BE2C (cell line): ENCODE data around the gene RAI1.
A peak's percentile ranks its signal among the peaks of the same experiment; 100 is the strongest.

ENCODE experiments used
- DNase-seq: peaks from one replicate; pipeline ENCODE4 v3.0.0-alpha.2; 2020
- H3K27me3 ChIP-seq: fragments of 250-450 bp; sonication (Bioruptor Pico); 2 replicates; pipeline ENCODE4 v1.5.1; 2020; ENCODE audit warnings: mild to moderate bottlenecking
- H3K36me3 ChIP-seq: fragments of 250-450 bp; sonication (Bioruptor Pico); 2 replicates; pipeline ENCODE4 v1.5.1; 2020; ENCODE audit warnings: mild to moderate bottlenecking
- H3K4me1 ChIP-seq: fragments of 250-450 bp; sonication (Bioruptor Pico); 2 replicates; pipeline ENCODE4 v1.5.1; 2020
- H3K4me3 ChIP-seq: 2 replicates; pipeline ENCODE4 v1.5.1; 2011; ENCODE audit warnings: low read depth, low read length
- H3K9me3 ChIP-seq: fragments of 250-450 bp; sonication (Bioruptor Pico); 2 replicates; pipeline ENCODE4 v1.5.1; 2020
- TF ChIP-seq, protein P1 (sequence below): IDR thresholded peaks from 2 replicates; pipeline ENCODE4 v1.5.1; 2012; ENCODE audit warnings: mild to moderate bottlenecking, low read depth, low read length

RAI1 gene

DNA sequence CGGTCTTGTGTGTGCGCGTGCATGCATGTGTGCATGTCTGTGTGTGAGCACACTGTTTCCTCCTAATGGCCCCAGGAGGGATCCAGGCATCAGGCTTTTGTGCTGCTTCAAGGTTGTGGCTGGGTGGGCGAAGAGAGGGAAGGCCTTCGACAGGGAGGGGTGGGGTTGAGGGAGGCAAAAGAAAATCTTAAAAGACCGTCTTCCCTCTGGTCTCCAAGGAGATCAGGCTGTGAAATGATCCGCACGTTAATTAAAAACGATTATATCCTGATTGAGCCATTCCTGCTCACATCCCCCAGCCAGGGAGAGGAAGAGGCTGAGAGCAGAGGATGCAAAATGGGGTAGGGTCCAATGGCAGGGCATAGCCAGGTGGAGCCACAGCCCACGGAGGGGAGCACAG lies 46.9 kb downstream of the RAI1 start:
- Histone ChIP-seq H3K4me1 (peaks cover 6% of the 10 kb centered on the region), H3K36me3 (no peaks in the 10 kb centered on the region), H3K27me3 (no peaks in the 10 kb centered on the region), H3K9me3 (no peaks in the 10 kb centered on the region), H3K4me3 (no peak overlapping the region)
- TF ChIP-seq, protein P1, sequence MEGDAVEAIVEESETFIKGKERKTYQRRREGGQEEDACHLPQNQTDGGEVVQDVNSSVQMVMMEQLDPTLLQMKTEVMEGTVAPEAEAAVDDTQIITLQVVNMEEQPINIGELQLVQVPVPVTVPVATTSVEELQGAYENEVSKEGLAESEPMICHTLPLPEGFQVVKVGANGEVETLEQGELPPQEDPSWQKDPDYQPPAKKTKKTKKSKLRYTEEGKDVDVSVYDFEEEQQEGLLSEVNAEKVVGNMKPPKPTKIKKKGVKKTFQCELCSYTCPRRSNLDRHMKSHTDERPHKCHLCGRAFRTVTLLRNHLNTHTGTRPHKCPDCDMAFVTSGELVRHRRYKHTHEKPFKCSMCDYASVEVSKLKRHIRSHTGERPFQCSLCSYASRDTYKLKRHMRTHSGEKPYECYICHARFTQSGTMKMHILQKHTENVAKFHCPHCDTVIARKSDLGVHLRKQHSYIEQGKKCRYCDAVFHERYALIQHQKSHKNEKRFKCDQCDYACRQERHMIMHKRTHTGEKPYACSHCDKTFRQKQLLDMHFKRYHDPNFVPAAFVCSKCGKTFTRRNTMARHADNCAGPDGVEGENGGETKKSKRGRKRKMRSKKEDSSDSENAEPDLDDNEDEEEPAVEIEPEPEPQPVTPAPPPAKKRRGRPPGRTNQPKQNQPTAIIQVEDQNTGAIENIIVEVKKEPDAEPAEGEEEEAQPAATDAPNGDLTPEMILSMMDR, result no peak
- no peak for DNase-seq

DNA sequence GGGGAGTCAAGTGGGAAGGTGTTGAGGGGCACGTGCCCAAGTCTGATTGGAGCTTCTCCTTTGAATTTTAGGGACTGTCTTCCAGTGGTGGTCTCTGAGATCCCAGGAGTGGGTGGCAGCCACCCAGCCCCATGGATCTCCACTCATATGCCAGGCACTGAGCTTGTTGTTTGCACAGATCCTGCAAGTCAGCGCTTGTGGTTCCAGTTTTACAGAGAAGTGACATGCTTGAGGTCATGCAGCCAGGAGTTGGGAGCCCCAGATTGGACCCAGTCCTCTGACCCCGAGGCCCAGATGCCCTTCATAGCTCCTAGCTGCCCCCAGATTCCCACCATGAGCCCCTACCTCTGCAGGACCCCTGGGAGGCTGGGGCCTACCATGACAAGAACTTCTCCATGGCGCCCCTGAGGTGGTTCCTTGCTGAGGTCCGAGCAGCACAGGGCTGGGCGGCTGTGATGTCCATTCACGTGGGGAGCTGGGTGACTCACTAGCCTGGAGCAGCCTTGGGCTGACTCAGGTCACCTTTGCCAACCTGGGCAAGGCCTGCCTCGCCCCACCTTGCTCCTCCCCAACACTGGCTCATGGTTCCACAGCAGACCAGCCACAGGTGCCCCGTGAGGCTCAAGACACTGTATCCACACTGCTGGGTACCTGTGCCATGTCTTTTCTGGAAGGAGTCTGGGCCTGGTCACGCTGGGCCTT lies 47.4 kb downstream of the RAI1 start:
- Histone ChIP-seq H3K4me3 (no peak overlapping the region), H3K27me3 (no peaks in the 10 kb centered on the region), H3K4me1 (peaks cover 6% of the 10 kb centered on the region), H3K9me3 (no peaks in the 10 kb centered on the region), H3K36me3 (no peaks in the 10 kb centered on the region)
- TF ChIP-seq, protein P1, result no peak
- no peak for DNase-seq

DNA sequence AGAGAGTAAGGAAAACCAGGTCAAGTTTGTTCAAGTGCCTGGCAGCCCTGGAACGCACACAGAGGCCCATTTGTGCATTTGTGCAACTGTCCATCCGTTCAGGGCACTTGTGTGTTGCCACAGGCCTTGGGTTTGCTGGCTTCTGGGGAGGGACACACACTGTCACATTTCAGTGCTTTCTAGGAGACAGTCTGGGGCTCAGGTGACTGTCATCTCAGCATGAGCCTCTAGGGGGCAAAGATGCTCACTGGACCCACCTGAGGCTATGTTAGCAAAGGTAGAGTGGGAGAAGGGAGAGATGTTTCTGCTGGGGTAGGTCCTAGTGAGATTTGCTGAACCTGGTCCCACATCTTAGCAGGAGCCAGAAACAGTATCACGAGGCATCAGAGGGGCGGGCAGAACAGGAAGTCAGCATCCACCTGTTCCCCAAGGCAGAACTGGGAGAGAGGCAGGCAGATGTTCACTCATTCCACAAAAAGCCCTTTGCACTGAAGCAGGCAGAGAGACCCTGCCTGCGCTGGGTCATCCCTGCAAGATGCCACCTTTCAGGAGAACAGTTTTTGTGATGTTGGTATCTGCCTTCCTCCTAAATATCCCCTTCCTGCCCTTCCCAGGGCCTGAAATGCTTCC lies 48.5 kb downstream of the RAI1 start:
- no peak overlapping the region for H3K4me3 ChIP-seq
- no peak for DNase-seq
- TF ChIP-seq, protein P1, result peak; percentile 64
- no peaks in the 10 kb centered on the region for H3K36me3 ChIP-seq
- H3K9me3 ChIP-seq, result no peaks in the 10 kb centered on the region
- H3K27me3 ChIP-seq, result no peaks in the 10 kb centered on the region
- peaks cover 6% of the 10 kb centered on the region for H3K4me1 ChIP-seq

DNA sequence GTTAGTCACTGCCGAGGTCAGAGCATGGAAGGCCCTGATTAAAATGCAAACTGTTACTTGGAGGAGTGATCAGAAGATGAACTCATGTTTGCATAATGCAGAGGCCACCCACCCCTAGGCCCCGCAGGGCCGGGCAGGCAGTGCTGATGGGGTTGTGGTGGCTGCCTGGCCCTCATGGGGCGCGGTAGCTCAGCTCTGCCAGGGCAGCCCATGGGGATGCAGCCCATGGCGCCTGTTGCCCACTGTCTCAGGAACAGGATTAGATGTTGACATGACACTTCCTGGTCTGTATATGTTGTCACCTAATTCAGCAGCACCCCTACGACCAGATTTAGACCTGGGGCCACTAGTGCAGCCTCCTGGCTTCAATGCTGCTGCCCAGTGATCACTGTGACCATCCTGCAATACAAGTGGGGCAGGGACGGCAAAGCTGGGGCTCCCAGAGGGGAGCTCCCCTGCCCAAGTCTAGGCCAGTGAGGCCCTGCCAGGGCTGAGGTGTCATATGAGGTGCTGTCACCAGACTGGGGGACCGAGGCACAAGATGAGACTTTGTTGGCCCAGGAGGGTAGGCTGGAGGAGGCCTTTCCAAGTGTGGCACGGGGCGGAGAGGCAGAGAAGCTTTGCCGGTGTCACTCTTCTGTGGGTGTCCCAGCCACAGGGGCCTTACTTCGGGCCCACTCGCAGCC lies 49.1 kb downstream of the RAI1 start:
- Histone ChIP-seq H3K4me3 (no peak overlapping the region), H3K4me1 (peaks cover 3% of the 10 kb centered on the region), H3K36me3 (no peaks in the 10 kb centered on the region), H3K27me3 (no peaks in the 10 kb centered on the region), H3K9me3 (no peaks in the 10 kb centered on the region)
- TF ChIP-seq, protein P1, result no peak
- no peak for DNase-seq

DNA sequence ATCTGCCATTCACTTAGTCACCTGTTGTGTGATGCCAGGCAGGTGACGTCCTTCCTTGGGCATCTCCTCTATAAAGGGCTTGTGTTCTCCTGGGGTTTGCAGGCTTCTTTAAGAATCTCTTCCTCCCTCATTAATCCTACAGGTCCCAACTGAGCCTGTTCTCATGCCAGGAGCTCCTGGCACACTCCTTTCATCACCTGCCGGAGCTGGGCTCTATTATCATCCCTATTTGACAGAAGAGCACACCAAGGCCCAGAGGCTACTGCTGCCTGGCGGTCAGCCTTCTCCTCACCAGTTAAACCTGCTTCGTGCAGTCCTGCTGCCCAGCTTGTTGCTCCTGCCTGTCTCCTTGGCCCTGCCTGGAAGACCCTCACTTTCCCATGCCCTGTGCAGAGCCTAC lies 51.2 kb downstream of the RAI1 start:
- Histone ChIP-seq H3K36me3 (no peaks in the 10 kb centered on the region), H3K4me1 (peaks cover under 1% of the 10 kb centered on the region; the same call in 1 of the 2 replicates), H3K27me3 (no peaks in the 10 kb centered on the region), H3K4me3 (no peak overlapping the region), H3K9me3 (no peaks in the 10 kb centered on the region)
- no peak for DNase-seq
- TF ChIP-seq, protein P1, result no peak
